GM23248 (cell line): ENCODE measurements around the gene CDRT4.

Experiments used
- EZH2 ChIP-seq: fragments of 200-600 bp; sonication (generic); IDR thresholded peaks from 2 replicates; pipeline ENCODE4 v1.6.1; 2018; ENCODE audit warnings: antibody characterized with exemption, mild to moderate bottlenecking; ENCODE audit not compliant: insufficient read depth, poor library complexity, severe bottlenecking
- EZH2phosphoT487 ChIP-seq: fragments of 200-600 bp; sonication (generic); IDR thresholded peaks from 2 replicates; pipeline ENCODE4 v1.6.1; 2018; ENCODE audit warnings: antibody characterized with exemption, moderate library complexity, mild to moderate bottlenecking, low read depth; ENCODE audit not compliant: insufficient read depth

GRCh38 chr17:15511142-15511541, 43.7 kb upstream of the CDRT4 start:
- no peak for TF ChIP-seq EZH2phosphoT487
- no peak for TF ChIP-seq EZH2
